SK-N-SH treated with all-trans-retinoic acid at 6 μM for 48 hours (cell line): ENCODE measurements around the gene MAST4.

Experiments used
- CSDC2 ChIP-seq: fragments of 250-450 bp; sonication (Bioruptor Pico); IDR thresholded peaks from 2 replicates; pipeline ENCODE4 v1.5.0; 2020; ENCODE audit warnings: mild to moderate bottlenecking, moderate library complexity
- RARB ChIP-seq: fragments of 250-450 bp; sonication (Bioruptor Pico); IDR thresholded peaks from 2 replicates; pipeline ENCODE4 v1.8.0; 2021; ENCODE audit warnings: mild to moderate bottlenecking, moderate library complexity
- ZC3H10 ChIP-seq: fragments of 250-450 bp; sonication (Bioruptor Pico); IDR thresholded peaks from 2 replicates; pipeline ENCODE4 v1.5.1; 2021; ENCODE audit warnings: mild to moderate bottlenecking, moderate library complexity
- ZFP3 ChIP-seq: fragments of 250-450 bp; sonication (Bioruptor Pico); IDR thresholded peaks from 2 replicates; pipeline ENCODE4 v1.5.0; 2020; ENCODE audit warnings: mild to moderate bottlenecking, moderate library complexity
- ZFP30 ChIP-seq: fragments of 450-650 bp; formaldehyde crosslinking; IDR thresholded peaks from 2 replicates; pipeline ENCODE4 v1.5.0; 2022; ENCODE audit warnings: mild to moderate bottlenecking, moderate library complexity
- ZNF70 ChIP-seq: fragments of 450-650 bp; formaldehyde crosslinking; IDR thresholded peaks from 2 replicates; pipeline ENCODE4 v1.5.0; 2020; ENCODE audit warnings: mild to moderate bottlenecking, moderate library complexity
- ZNF8 ChIP-seq: fragments of 450-650 bp; formaldehyde crosslinking; IDR thresholded peaks from 2 replicates; pipeline ENCODE4 v1.5.0; 2020; ENCODE audit warnings: mild to moderate bottlenecking, moderate library complexity
- TF ChIP-seq, protein P1 (sequence below): fragments of 250-450 bp; sonication (Bioruptor Pico); IDR thresholded peaks from 2 replicates; pipeline ENCODE4 v1.8.0; 2020; ENCODE audit warnings: mild to moderate bottlenecking, moderate library complexity, borderline replicate concordance

DNA sequence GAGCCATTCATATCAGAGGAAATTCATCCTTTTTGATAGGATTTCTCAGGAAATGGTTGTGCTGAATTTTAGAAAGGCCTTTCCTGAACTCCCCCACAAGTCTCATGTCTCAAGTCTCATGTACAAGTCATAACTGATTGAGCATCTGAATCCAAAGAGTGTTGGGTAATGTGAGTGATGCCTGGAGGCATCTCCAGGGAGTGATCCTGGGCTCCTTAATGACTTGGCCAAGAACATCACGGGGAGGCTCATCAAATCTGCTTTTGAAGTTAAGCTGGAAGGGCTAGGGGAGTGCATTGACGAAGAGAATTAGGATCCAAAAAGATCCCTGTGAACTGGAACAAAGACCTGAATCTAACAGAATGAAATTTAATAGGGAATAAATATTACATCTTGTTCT is 79.2 kb downstream of the MAST4 start:
- TF ChIP-seq ZNF70 (CRISPR knock-in tag) (no peak), ZNF8 (no peak), ZFP3 (CRISPR knock-in tag) (no peak), CSDC2 (CRISPR knock-in tag) (no peak), RARB (CRISPR knock-in tag) (no peak), ZFP30 (no peak), ZC3H10 (CRISPR knock-in tag) (no peak)
- TF ChIP-seq, protein P1, sequence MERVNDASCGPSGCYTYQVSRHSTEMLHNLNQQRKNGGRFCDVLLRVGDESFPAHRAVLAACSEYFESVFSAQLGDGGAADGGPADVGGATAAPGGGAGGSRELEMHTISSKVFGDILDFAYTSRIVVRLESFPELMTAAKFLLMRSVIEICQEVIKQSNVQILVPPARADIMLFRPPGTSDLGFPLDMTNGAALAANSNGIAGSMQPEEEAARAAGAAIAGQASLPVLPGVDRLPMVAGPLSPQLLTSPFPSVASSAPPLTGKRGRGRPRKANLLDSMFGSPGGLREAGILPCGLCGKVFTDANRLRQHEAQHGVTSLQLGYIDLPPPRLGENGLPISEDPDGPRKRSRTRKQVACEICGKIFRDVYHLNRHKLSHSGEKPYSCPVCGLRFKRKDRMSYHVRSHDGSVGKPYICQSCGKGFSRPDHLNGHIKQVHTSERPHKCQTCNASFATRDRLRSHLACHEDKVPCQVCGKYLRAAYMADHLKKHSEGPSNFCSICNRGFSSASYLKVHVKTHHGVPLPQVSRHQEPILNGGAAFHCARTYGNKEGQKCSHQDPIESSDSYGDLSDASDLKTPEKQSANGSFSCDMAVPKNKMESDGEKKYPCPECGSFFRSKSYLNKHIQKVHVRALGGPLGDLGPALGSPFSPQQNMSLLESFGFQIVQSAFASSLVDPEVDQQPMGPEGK (CRISPR knock-in tag) = no peak
